NCI-H774 (cell line): ENCODE measurements around the gene SUV39H2.
"Not testable (repeated sequence)": the region's sequence is repeated elsewhere in the genome, so short reads cannot be mapped to it uniquely, and the experiment has no call there.

ENCODE experiments used
- DNase-seq: peaks from one replicate; lab custom pipeline; 2025; lab: John Stamatoyannopoulos, UW

SUV39H2 gene

GRCh38 chr10:14878266-14879123 lies at the start of gene SUV39H2:
Gene SUV39H2 (plus strand): TSS chr10:14878866. CDS start chr10:14878889, 23 bp downstream.
- DNase-seq, result peak; percentile 94

- no peak for DNase-seq
Observed at GRCh38 chr10:14833106-14833505, 45.6 kb upstream of the SUV39H2 start.

GRCh38 chr10:14836208-14836607 lies 42.5 kb upstream of the SUV39H2 start:
- DNase-seq, result no peak

GRCh38 chr10:14837003-14837756 lies 41.5 kb upstream of the SUV39H2 start:
- no peak for DNase-seq

GRCh38 chr10:14837757-14838581 lies 40.7 kb upstream of the SUV39H2 start, which contains the start of the genes CDNF, HSPA14 and MSANTD7:
Gene CDNF (minus strand): TSS chr10:14838037. CDS start chr10:14837946, 91 bp downstream.
Gene HSPA14 (plus strand): TSS chr10:14838306. CDS start chr10:14838403, 97 bp downstream.
Gene MSANTD7 (plus strand): TSS chr10:14838306. CDS start chr10:14842285, 3,979 bp downstream.
- peak; percentile 99 for DNase-seq

- DNase-seq, result peak; percentile 4
Observed at GRCh38 chr10:14838582-14839304, 39.9 kb upstream of the SUV39H2 start.

GRCh38 chr10:14839305-14839695 lies 39.4 kb upstream of the SUV39H2 start:
- no peak for DNase-seq

- DNase-seq, result no peak
Observed at GRCh38 chr10:14840178-14840577, 38.5 kb upstream of the SUV39H2 start.

GRCh38 chr10:14843327-14843988 lies 35.2 kb upstream of the SUV39H2 start:
- DNase-seq, result no peak

- no peak for DNase-seq
Observed at GRCh38 chr10:14844948-14845347, 33.7 kb upstream of the SUV39H2 start.

GRCh38 chr10:14852236-14852635 lies 26.4 kb upstream of the SUV39H2 start:
- DNase-seq, result no peak

GRCh38 chr10:14855453-14855852 lies 23.2 kb upstream of the SUV39H2 start:
- DNase-seq, result no peak

- DNase-seq, result no peak
Observed at GRCh38 chr10:14858338-14858960, 20.2 kb upstream of the SUV39H2 start.

- DNase-seq, result no peak
Observed at GRCh38 chr10:14859043-14859442, 19.6 kb upstream of the SUV39H2 start.

GRCh38 chr10:14859775-14860174 lies 18.9 kb upstream of the SUV39H2 start:
- DNase-seq, result no peak

GRCh38 chr10:14860791-14861190 lies 17.9 kb upstream of the SUV39H2 start:
- no peak for DNase-seq

GRCh38 chr10:14864466-14864865 lies 14.2 kb upstream of the SUV39H2 start:
- not testable (repeated sequence) for DNase-seq

GRCh38 chr10:14864871-14865270 lies 13.8 kb upstream of the SUV39H2 start:
- DNase-seq, result not testable (repeated sequence)

- no peak for DNase-seq
Observed at GRCh38 chr10:14873090-14873760, 5.4 kb upstream of the SUV39H2 start.

- no peak for DNase-seq
Observed at GRCh38 chr10:14875941-14876340, 2.7 kb upstream of the SUV39H2 start.
